K562 (cell line): Measurements from ENCODE around the gene SVEP1. TPM values are rescaled to one million over a fixed set of nuclear protein-coding genes. Genes with fewer than 3 reads are reported as not detected.
A peak's percentile ranks its signal among the peaks of the same experiment; 100 is the strongest.

ENCODE experiments used
- ATAC-seq: fragments of 200-7000 bp; cut with Tn5 transposase; 3 replicates; pipeline ENCODE4 v1.9.1; 2020; ENCODE audit warnings: moderate library complexity
- BruUV-seq: library from RNA; stranded (reverse); fragments of 400-500 nt; replicated peaks from 2 replicates; lab custom pipeline; 2021; lab: Mats Ljungman, UMichigan
- CTCF ChIA-PET: fragments of 300-600 bp; formaldehyde crosslinking; extraction: SDS; loops from one replicate; lab custom pipeline; 2021; ENCODE audit warnings: low intra/inter-chr PET ratio; lab: Yijun Ruan, JAX
- POLR2A ChIA-PET: fragments of 300-600, 350-650 bp; sonication (Branson Sonifier 250); formaldehyde crosslinking; extraction: SDS; loops from one replicate; lab custom pipeline; 2021; ENCODE audit warnings: antibody characterized with exemption, inconsistent platforms; lab: Yijun Ruan, JAX
- DNase-seq, 4 experiments: peaks; one replicate each; pipeline versions ENCODE4 v3.0.0 to v3.0.0-alpha.2; 2011 to 2018; ENCODE audit warnings: low spot score in 3 of 4, mixed read lengths in 3 of 4; ENCODE audit errors: extremely low read depth in 1 of 4
- FAIRE-seq: peaks from 2 replicates; lab custom pipeline; 2011; peaks lifted over from hg19 to GRCh38; lab: Jason Lieb, UNC
- H2AFZ ChIP-seq: 2 replicates; pipeline ENCODE4 v1.6.0; 2011; ENCODE audit warnings: low read depth, low read length, control low read depth, inconsistent platforms
- H3K27ac ChIP-seq: fragments of 200-600 bp; 3 replicates; pipeline ENCODE4 v1.8.0; 2011; ENCODE audit warnings: low read depth, mild to moderate bottlenecking, control low read depth, inconsistent platforms, low read length, moderate library complexity, mixed read lengths; ENCODE audit errors: extremely low read depth
- H3K27me3 ChIP-seq, 2 experiments: fragments of 300-600 bp in 1 of 2; 2 replicates in 1 of 2; 3 replicates in 1 of 2; pipeline versions ENCODE4 v1.6.0 to v1.8.0; 2011; ENCODE audit warnings: inconsistent platforms in 2 of 2, low read length in 2 of 2, mild to moderate bottlenecking in 1 of 2, mixed read lengths in 1 of 2, moderate library complexity in 1 of 2; ENCODE audit not compliant: control insufficient read depth in 2 of 2, insufficient read depth in 2 of 2
- H3K36me3 ChIP-seq: fragments of 300-600 bp; 3 replicates; pipeline ENCODE4 v1.8.0; 2011; ENCODE audit warnings: mild to moderate bottlenecking, low read length, inconsistent platforms; ENCODE audit not compliant: control insufficient read depth, insufficient read depth
- H3K4me1 ChIP-seq, 2 experiments: fragments of 200-600 bp in 1 of 2; replicated peaks in 1 of 2; 2 replicates in 1 of 2; 3 replicates in 1 of 2; pipeline versions ENCODE4 v1.5.1 to v1.8.0; 2011; ENCODE audit warnings: inconsistent platforms in 2 of 2, low read length in 2 of 2, mild to moderate bottlenecking in 1 of 2, mixed read lengths in 1 of 2, moderate library complexity in 1 of 2; ENCODE audit not compliant: control insufficient read depth in 2 of 2, insufficient read depth in 2 of 2
- H3K4me2 ChIP-seq: 2 replicates; pipeline ENCODE4 v1.6.1; 2011; ENCODE audit warnings: low read length, control low read depth, inconsistent platforms, mixed read lengths; ENCODE audit not compliant: insufficient read depth
- H3K4me3 ChIP-seq: fragments of 200-600 bp; sonication (generic), shearing (Covaris generic); 2 replicates; pipeline ENCODE4 v1.5.1; 2016; ENCODE audit warnings: control low read depth, inconsistent platforms
- H3K79me2 ChIP-seq: fragments of 200-600 bp; 3 replicates; pipeline ENCODE4 v1.8.0; 2011; ENCODE audit warnings: low read length, inconsistent platforms; ENCODE audit not compliant: control insufficient read depth, insufficient read depth
- H3K9ac ChIP-seq, 2 experiments: 2 replicates each; pipeline versions ENCODE4 v1.6.0 to v1.6.1; 2011; ENCODE audit warnings: low read depth in 2 of 2, low read length in 2 of 2, control low read depth in 1 of 2, inconsistent platforms in 1 of 2, mild to moderate bottlenecking in 1 of 2, mixed read lengths in 1 of 2; ENCODE audit not compliant: insufficient read depth in 1 of 2
- H3K9me1 ChIP-seq: one replicate; pipeline ENCODE4 v1.6.0; 2011; ENCODE audit warnings: inconsistent platforms, mild to moderate bottlenecking, low read length, moderate library complexity; ENCODE audit not compliant: control insufficient read depth, insufficient read depth
- H3K9me3 ChIP-seq: replicated peaks from 2 replicates; pipeline ENCODE4 v1.5.1; 2011; ENCODE audit warnings: low read depth, low read length, inconsistent platforms; ENCODE audit not compliant: control insufficient read depth, insufficient read depth
- H4K20me1 ChIP-seq: replicated peaks from 2 replicates; pipeline ENCODE4 v1.6.1; 2011; ENCODE audit warnings: low read length, inconsistent platforms, mixed read lengths; ENCODE audit not compliant: control insufficient read depth, insufficient read depth
- CREM ChIP-seq: IDR thresholded peaks from 2 replicates; pipeline ENCODE4 v1.6.1; 2014; ENCODE audit warnings: antibody characterized with exemption, low read depth
- MYBL2 ChIP-seq, 2 experiments: fragments of 450-650 bp in 1 of 2; sonication (generic) in 1 of 2; formaldehyde crosslinking in 1 of 2; IDR thresholded peaks; 2 replicates each; pipeline versions ENCODE4 v1.6.1 to v1.8.1; 2017 to 2022; ENCODE audit warnings: borderline replicate concordance in 1 of 2, inconsistent platforms in 1 of 2, low read depth in 1 of 2, mild to moderate bottlenecking in 1 of 2, missing genetic modification reagents in 1 of 2, moderate library complexity in 1 of 2
- SPI1 ChIP-seq: IDR thresholded peaks from 2 replicates; pipeline ENCODE4 v1.6.1; 2011; ENCODE audit warnings: low read depth, low read length, control low read depth, borderline replicate concordance
- WGBS: fragments of 100-300 bp; shearing (Covaris generic); methylation state at CpG from one replicate; pipeline ENCODE4 v1.1.6; 2016; ENCODE audit warnings: low coverage, mixed read lengths; ENCODE audit not compliant: insufficient coverage; ENCODE audit errors: missing lambda C conversion rate; 5-methylcytosine and 5-hydroxymethylcytosine counted together
- in situ Hi-C: fragments of 300-500 bp; cut with MboI; formaldehyde crosslinking; loops from 4 replicates; pipeline ENCODE4 v1.15.0; 2018; ENCODE audit warnings: inconsistent platforms, mixed read lengths
- intact Hi-C: fragments of 100-400 bp; cut with micrococcal nuclease; formaldehyde crosslinking; loops from 2 replicates; pipeline ENCODE4 v1.14.2; 2022
- polyA plus RNA-seq, 8 experiments: library from polyadenylated mRNA; depleted of rRNA in 4 of 8; stranded (reverse) in 5 of 8; unstranded in 3 of 8; fragments of >200 nt; fragmentation: Nextera tagmentation in 2 of 8; fragmentation: Illumina TruSeq in 1 of 8; extraction: Ambion mirVana in 2 of 8; extraction: Trizol in 1 of 8; gene quantifications; 2 replicates each; pipeline versions ENCODE4 v1.2.1 to v1.2.3, GENCODE V29; 2011 to 2014; ENCODE audit warnings: inconsistent platforms in 1 of 8, missing spikeins in 1 of 8
- total RNA-seq, 7 experiments: library from RNA; depleted of rRNA in 6 of 7; stranded (reverse); fragments of >200 nt in 6 of 7; fragmentation: Illumina TruSeq in 2 of 7; extraction: Trizol in 2 of 7; gene quantifications; 2 replicates each; pipeline versions ENCODE4 v1.2.1 to v1.2.3, GENCODE V29; 2011 to 2021; ENCODE audit warnings: low replicate concordance in 1 of 7

The SVEP1 gene
- total and polyA plus RNA-seq, 9 of the 15 experiments (the other 6 are each of a cell fraction or from before 2014, with no cell fraction given) = 0.20 to 0.84 (median 0.43) TPM

GRCh38 chr9:110330484-110331105, 248.9 kb downstream of the SVEP1 start (continued):
- TF ChIP-seq MYBL2 (IDR thresholded peaks at IDR 0.05; ENCODE audit: low read depth) = no peak
- no peak for TF ChIP-seq MYBL2 (CRISPR knock-in tag; IDR thresholded peaks at IDR 0.05; ENCODE audit: borderline replicate concordance)

- CTCF ChIA-PET = no interaction called here
- TF ChIP-seq SPI1 (peak; percentile 59; the same call in 1 of the 2 replicates), CREM (no peak)
- no TSS peak for BruUV-seq
- 4% methylated on average over 5 of the region's 5 CpGs for WGBS
- Histone ChIP-seq H3K9me1 (no peaks in the 10 kb centered on the region), H3K9me3 (no peaks in the 10 kb centered on the region), H3K4me1 (no peaks in the 10 kb centered on the region), H3K79me2 (no peaks in the 10 kb centered on the region), H3K36me3 (no peaks in the 10 kb centered on the region), H2AFZ (no peak overlapping the region), H3K27ac (no peak overlapping the region), H3K27me3 (peaks cover 0 to 8% of the 10 kb centered on the region in 2 experiments; a peak in 1 of 5 replicates), H3K4me3 (no peak overlapping the region), H3K9ac (no peak overlapping the region), H4K20me1 (no peaks in the 10 kb centered on the region), H3K4me2 (no peak overlapping the region)
- in situ Hi-C loops = no loop called here
- FAIRE-seq (no peak), ATAC-seq (no peak), DNase-seq (no peak)
- POLR2A ChIA-PET = no interaction called here
- intact Hi-C loops = no loop called here
These were observed 249.8 kb downstream of the SVEP1 start for GRCh38 chr9:110329639-110330230.
